ENCODE results near the gene TSEN2. TPM values are rescaled to one million over a fixed set of nuclear protein-coding genes. Genes with fewer than 3 reads are reported as not detected.
"Not testable (repeated sequence)": the region's sequence is repeated elsewhere in the genome, so short reads cannot be mapped to it uniquely, and the experiment has no call there.

The TSEN2 gene
- total and polyA plus RNA-seq, 10 of the 15 experiments (the other 5 are each of a cell fraction or from before 2014, with no cell fraction given), result 17.7 to 32.3 (median 24.3) TPM

DNA sequence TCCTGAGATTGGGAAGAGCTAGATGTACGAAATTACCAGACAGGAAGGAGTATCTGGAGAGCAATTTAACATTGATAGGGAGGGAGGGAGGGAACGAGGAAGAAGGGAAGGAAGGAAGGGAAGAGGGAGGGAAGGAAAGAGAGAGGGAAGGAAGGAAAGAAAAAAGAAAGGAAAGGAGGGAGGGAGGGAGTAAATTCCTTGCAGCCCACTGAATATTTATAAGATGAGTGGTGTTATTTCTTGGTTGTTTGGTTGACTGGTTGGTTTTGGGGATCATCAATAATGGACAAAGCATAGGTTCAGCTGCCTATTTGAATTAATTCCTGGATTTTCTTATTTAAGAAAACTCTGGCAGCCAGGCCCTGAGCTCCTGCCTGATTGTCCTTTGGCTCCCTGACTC, 15.5 kb upstream of the TSEN2 start (continued):
- TF ChIP-seq LARP7 (IDR thresholded peaks at IDR 0.05) (no peak), TBL1XR1 (IDR thresholded peaks at IDR 0.05; ENCODE audit: low read depth, low read length) (no peak), PRDM15 (CRISPR knock-in tag; IDR thresholded peaks at IDR 0.05) (no peak), IKZF2 (IDR thresholded peaks at IDR 0.05) (no peak), KDM1A (IDR thresholded peaks at IDR 0.05; ENCODE audit: borderline replicate concordance) (no peak), EGR1 (IDR thresholded peaks at IDR 0.05; ENCODE audit: borderline replicate concordance in 1 of 2, low read depth in 2 of 2, low read length in 2 of 2) (no peak)
- TF ChIP-seq, protein P1, sequence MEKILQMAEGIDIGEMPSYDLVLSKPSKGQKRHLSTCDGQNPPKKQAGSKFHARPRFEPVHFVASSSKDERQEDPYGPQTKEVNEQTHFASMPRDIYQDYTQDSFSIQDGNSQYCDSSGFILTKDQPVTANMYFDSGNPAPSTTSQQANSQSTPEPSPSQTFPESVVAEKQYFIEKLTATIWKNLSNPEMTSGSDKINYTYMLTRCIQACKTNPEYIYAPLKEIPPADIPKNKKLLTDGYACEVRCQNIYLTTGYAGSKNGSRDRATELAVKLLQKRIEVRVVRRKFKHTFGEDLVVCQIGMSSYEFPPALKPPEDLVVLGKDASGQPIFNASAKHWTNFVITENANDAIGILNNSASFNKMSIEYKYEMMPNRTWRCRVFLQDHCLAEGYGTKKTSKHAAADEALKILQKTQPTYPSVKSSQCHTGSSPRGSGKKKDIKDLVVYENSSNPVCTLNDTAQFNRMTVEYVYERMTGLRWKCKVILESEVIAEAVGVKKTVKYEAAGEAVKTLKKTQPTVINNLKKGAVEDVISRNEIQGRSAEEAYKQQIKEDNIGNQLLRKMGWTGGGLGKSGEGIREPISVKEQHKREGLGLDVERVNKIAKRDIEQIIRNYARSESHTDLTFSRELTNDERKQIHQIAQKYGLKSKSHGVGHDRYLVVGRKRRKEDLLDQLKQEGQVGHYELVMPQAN (conservative IDR thresholded peaks at IDR 0.05), result no peak

- H3K36me3 ChIP-seq (ENCODE audit: control insufficient read depth in 2 of 2, insufficient read depth in 2 of 2, low read length in 1 of 2); DNase-seq (ENCODE audit: low read depth, low spot score); BruUV-seq (replicated peaks); H3K4me2 ChIP-seq (ENCODE audit: control insufficient read depth, insufficient read depth); H3K4me3 ChIP-seq; in situ Hi-C loops (cut with MboI); ATAC-seq; H2AFZ ChIP-seq (ENCODE audit: control insufficient read depth, low read depth, low read length); H3K9ac ChIP-seq (ENCODE audit: control insufficient read depth, insufficient read depth, low read length); H4K20me1 ChIP-seq (ENCODE audit: control insufficient read depth, insufficient read depth); H3K27me3 ChIP-seq (replicated peaks in 1 of 2; ENCODE audit: control insufficient read depth in 2 of 2, insufficient read depth in 2 of 2, low read length in 1 of 2); CTCF ChIA-PET; H3K4me1 ChIP-seq (ENCODE audit: control insufficient read depth, insufficient read depth, low read length); H3K9me3 ChIP-seq (replicated peaks; ENCODE audit: control insufficient read depth, insufficient read depth, low read length); H3K79me2 ChIP-seq (ENCODE audit: control insufficient read depth, insufficient read depth, low read length); intact Hi-C loops (cut with micrococcal nuclease; ENCODE audit: unreplicated experiment); H3K27ac ChIP-seq (ENCODE audit: control insufficient read depth, insufficient read depth); FAIRE-seq: not testable (repeated sequence)
- POLR2A ChIA-PET, result interaction anchor here (0.9 kb wide), 1 partner anchor 179 kb away, joined by 3 read pairs; no protein-coding TSS in a partner anchor
- RAD21 ChIA-PET (ENCODE audit: unreplicated experiment), result interaction anchor here (0.6 to 0.7 kb wide), 2 partner anchors 37 to 341 kb away, joined by 3 read pairs; no protein-coding TSS in a partner anchor
- SMC1A ChIA-PET (ENCODE audit: uncharacterized antibody, unreplicated experiment), result interaction anchor here (1.4 to 1.7 kb wide), 3 partner anchors 10 to 334 kb away, joined by 3 to 8 read pairs (median 5); no protein-coding TSS in a partner anchor
- 25% methylated on average over 3 of the region's 7 CpGs for WGBS (ENCODE audit: insufficient coverage, insufficient replicate concordance, low lambda C conversion rate, missing lambda C conversion rate)
Observed at GRCh38 chr3:12469222-12469621, 15.1 kb upstream of the TSEN2 start.
